Duodenal mucosa (tissue), 2 donors: ENCODE measurements around the gene PRKCD.

ENCODE experiments used
- H3K27ac ChIP-seq: one replicate; pipeline ENCODE4 v1.7.0; 2013; ENCODE audit warnings: low read depth, low read length
- H3K27me3 ChIP-seq, 2 donors: one replicate each; pipeline ENCODE4 v1.7.0; 2013; ENCODE audit warnings: low read length in 2 of 2, control low read depth in 1 of 2; ENCODE audit not compliant: insufficient read depth in 2 of 2, control insufficient read depth in 1 of 2
- H3K36me3 ChIP-seq, 2 donors: one replicate each; pipeline ENCODE4 v1.7.0; 2013; ENCODE audit warnings: low read length in 2 of 2, control low read depth in 1 of 2; ENCODE audit not compliant: insufficient read depth in 2 of 2, control insufficient read depth in 1 of 2
- H3K4me1 ChIP-seq, 2 donors: one replicate each; pipeline ENCODE4 v1.7.0; 2013; ENCODE audit warnings: low read length in 2 of 2, control low read depth in 1 of 2; ENCODE audit not compliant: insufficient read depth in 2 of 2, control insufficient read depth in 1 of 2
- H3K4me3 ChIP-seq, 2 donors: one replicate each; pipeline ENCODE4 v1.7.0; 2013; ENCODE audit warnings: low read length in 2 of 2, low read depth in 1 of 2
- H3K9ac ChIP-seq, 2 donors: one replicate each; pipeline ENCODE4 v1.7.0; 2013; ENCODE audit warnings: low read length in 2 of 2, low read depth in 1 of 2
- H3K9me3 ChIP-seq, 2 donors: one replicate each; pipeline ENCODE4 v1.7.0; 2013; ENCODE audit warnings: low read length in 2 of 2, control low read depth in 1 of 2; ENCODE audit not compliant: control insufficient read depth in 1 of 2

The PRKCD gene

DNA sequence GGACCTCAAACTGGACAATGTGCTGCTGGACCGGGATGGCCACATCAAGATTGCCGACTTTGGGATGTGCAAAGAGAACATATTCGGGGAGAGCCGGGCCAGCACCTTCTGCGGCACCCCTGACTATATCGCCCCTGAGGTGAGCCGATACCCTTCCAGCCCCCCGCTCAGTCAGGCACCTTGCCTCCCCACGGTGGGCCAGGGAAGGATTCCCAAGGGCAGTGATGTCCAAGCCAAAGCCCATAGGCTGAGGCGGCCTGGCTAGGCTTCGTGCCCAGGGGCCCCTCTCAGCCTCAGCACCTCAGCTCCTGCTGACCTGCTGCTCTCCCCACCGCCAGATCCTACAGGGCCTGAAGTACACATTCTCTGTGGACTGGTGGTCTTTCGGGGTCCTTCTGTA is 27.7 kb downstream of the PRKCD start:
- no peak overlapping the region for H3K27ac ChIP-seq
- peaks cover 5 to 13% of the 10 kb centered on the region in 2 donors for H3K4me1 ChIP-seq
- H3K36me3 ChIP-seq: peaks cover 58 to 75% of the 10 kb centered on the region in 2 donors
- no peak overlapping the region for H3K4me3 ChIP-seq
- H3K27me3 ChIP-seq: no peaks in the 10 kb centered on the region
- no peak overlapping the region for H3K9ac ChIP-seq
- H3K9me3 ChIP-seq: no peaks in the 10 kb centered on the region

GRCh38 chr3:53189276-53189675 is 28.3 kb downstream of the PRKCD start:
- H3K4me3 ChIP-seq: no peak overlapping the region
- no peak overlapping the region for H3K27ac ChIP-seq
- H3K27me3 ChIP-seq: no peaks in the 10 kb centered on the region
- H3K36me3 ChIP-seq: peaks cover 58 to 74% of the 10 kb centered on the region in 2 donors
- no peak overlapping the region for H3K9ac ChIP-seq
- H3K4me1 ChIP-seq: peaks cover 5 to 13% of the 10 kb centered on the region in 2 donors
- no peaks in the 10 kb centered on the region for H3K9me3 ChIP-seq

- H3K9ac ChIP-seq: no peak overlapping the region
- no peaks in the 10 kb centered on the region for H3K27me3 ChIP-seq
- H3K27ac ChIP-seq: no peak overlapping the region
- H3K4me1 ChIP-seq: peaks cover 5 to 14% of the 10 kb centered on the region in 2 donors
- H3K9me3 ChIP-seq: no peaks in the 10 kb centered on the region
- H3K4me3 ChIP-seq: no peak overlapping the region
- H3K36me3 ChIP-seq: peaks cover 48 to 61% of the 10 kb centered on the region in 2 donors
Observed at GRCh38 chr3:53190659-53191058, 29.6 kb downstream of the PRKCD start.

DNA sequence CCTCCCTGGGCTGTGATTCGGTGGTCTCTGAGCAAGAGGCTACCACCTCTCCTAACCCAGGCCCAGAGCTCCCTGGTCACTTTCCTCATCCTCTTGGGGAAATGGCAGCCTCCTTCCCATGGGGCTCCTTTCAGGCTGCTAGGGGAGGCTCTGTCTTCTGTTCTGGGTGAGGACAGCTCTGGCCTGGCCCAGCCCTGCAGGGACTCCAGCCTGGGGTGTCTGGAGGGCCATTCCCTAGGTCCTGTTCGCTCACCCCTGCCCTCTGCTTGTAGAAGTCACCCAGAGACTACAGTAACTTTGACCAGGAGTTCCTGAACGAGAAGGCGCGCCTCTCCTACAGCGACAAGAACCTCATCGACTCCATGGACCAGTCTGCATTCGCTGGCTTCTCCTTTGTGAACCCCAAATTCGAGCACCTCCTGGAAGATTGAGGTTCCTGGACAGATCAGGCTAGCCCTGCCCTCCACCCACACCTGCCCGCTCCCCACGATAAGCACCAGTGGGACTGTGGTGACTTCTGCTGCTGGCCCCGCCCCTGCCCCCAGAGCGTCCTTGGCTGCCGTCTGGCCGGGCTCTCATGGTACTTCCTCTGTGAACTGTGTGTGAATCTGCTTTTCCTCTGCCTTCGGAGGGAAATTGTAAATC is 30.9 kb downstream of the PRKCD start:
- Histone ChIP-seq H3K4me1 (peaks cover 5 to 22% of the 10 kb centered on the region in 2 donors), H3K27me3 (no peaks in the 10 kb centered on the region), H3K4me3 (no peak overlapping the region), H3K9ac (no peak overlapping the region), H3K36me3 (peaks cover 35 to 48% of the 10 kb centered on the region in 2 donors), H3K9me3 (no peaks in the 10 kb centered on the region), H3K27ac (no peak overlapping the region)

GRCh38 chr3:53192608-53193007 is 31.6 kb downstream of the PRKCD start:
- no peak overlapping the region for H3K27ac ChIP-seq

DNA sequence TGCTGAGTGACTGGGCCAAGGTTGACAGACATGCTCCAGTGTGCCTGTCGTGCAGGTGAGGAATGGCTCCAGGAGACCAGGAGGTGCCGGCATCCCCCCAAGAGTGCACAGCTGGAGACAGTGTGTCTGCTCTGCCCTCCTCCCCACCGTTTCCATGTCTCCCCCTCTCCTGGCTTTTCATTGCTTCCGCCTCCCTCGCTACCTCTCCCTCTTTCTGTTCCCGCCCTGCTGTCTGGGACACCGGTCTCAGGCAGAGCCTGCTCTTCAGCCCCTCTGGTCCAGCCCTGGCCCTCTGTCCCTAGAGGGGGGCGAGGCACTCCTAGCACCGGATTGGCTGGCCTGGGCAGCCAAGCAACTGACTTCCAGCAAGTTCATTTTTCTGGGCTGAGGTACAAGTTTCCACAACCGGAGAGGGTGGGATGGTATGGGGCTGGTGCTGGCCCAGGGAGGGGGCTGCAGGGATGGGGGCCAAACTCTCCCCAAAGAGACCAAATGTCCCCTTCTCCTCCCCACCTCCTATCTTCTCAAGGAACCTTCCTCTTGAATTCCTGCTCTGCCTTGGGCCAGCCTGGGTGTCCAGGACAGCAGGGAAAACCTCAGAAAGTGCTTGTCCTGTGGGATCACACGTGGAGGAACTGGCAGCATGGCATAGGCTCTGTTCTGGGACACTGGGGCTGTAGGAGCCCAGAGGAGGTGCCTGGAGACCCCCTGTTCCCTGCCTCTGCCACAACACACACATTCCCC is 32.6 kb downstream of the PRKCD start:
- Histone ChIP-seq H3K27ac (no peak overlapping the region), H3K36me3 (peaks cover 26 to 38% of the 10 kb centered on the region in 2 donors), H3K4me1 (peaks cover 0 to 22% of the 10 kb centered on the region in 2 donors), H3K4me3 (no peak overlapping the region), H3K27me3 (no peaks in the 10 kb centered on the region), H3K9me3 (no peaks in the 10 kb centered on the region), H3K9ac (no peak overlapping the region)

More at GRCh38 chr3:53192608-53193007, 31.6 kb downstream of the PRKCD start:
- Histone ChIP-seq H3K9me3 (no peaks in the 10 kb centered on the region), H3K9ac (no peak overlapping the region), H3K27me3 (no peaks in the 10 kb centered on the region), H3K4me3 (no peak overlapping the region), H3K36me3 (peaks cover 31 to 43% of the 10 kb centered on the region in 2 donors), H3K4me1 (peaks cover 2 to 22% of the 10 kb centered on the region in 2 donors)

DNA sequence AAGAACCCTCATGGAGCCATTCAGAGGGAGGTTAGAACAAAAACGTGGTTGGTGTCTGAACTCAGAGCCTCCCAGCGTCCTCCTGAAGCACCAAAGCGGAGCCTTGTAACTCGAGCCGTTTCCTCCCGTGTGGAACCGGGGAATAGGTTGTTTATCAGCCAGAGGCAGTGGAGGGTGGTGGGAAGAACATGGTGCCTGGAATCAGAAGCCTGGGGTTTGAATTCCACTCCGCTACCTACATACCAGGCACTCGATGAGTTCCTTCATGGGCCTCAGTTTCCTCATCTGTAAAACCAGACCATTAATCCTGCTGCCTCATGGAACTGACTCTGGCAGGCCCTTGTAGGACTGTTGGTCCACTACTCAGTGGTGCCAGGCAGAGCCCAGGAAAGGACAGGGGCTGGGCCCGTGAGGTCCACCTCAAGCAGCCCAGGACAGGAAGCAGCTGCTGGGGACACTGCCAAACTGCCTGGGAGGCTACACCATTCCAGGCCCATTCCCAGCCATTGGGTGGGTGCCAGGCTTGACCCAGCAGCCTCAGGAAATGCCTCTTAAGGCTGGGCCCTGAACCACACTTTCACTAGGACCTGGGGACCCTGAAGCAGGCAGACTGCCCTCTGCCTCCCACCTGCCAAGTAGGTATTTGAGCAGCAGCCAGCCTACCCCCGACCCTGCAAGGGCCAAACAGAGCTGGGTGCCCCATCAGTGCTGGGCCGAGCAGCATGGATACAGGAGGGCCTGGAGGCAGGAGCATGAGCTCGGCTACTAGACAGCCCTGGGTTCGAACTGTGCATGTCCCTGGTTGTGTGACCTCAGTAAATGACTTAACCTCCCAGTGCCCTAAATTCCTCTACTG is 33.4 kb downstream of the PRKCD start:
- no peak overlapping the region for H3K27ac ChIP-seq
- no peak overlapping the region for H3K9ac ChIP-seq
- H3K27me3 ChIP-seq: no peaks in the 10 kb centered on the region
- no peak overlapping the region for H3K4me3 ChIP-seq
- H3K36me3 ChIP-seq: peaks cover 18 to 30% of the 10 kb centered on the region in 2 donors
- H3K9me3 ChIP-seq: no peaks in the 10 kb centered on the region
- H3K4me1 ChIP-seq: peaks cover 0 to 21% of the 10 kb centered on the region in 2 donors

DNA sequence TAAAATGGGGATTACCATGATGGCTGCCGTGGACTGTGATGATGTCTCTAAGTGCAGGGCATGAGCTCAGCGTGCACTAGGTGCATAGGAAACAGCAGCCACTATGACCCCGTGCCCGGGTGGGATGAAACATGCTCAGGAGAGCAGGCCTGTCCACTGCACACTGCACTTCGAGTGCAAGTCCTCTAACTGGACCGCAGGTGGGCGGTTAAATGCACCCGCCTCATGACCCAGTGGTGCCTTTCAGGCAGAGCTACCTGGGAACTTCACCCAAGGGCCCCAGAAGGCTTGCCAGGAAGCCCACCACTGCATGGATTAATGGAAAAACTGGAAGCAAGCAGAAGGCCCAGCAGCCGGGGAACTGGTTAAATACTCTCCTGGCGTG is 34.0 kb downstream of the PRKCD start:
- Histone ChIP-seq H3K27ac (no peak overlapping the region), H3K9me3 (no peaks in the 10 kb centered on the region), H3K36me3 (peaks cover 12 to 23% of the 10 kb centered on the region in 2 donors), H3K9ac (no peak overlapping the region), H3K27me3 (no peaks in the 10 kb centered on the region), H3K4me1 (peaks cover 0 to 15% of the 10 kb centered on the region in 2 donors), H3K4me3 (no peak overlapping the region)

GRCh38 chr3:53195602-53196574 is 34.9 kb downstream of the PRKCD start:
- no peaks in the 10 kb centered on the region for H3K27me3 ChIP-seq
- no peaks in the 10 kb centered on the region for H3K9me3 ChIP-seq
- no peak overlapping the region for H3K9ac ChIP-seq
- H3K36me3 ChIP-seq: peaks cover 9 to 15% of the 10 kb centered on the region in 2 donors
- no peak overlapping the region for H3K27ac ChIP-seq
- H3K4me3 ChIP-seq: no peak overlapping the region
- peaks cover 0 to 14% of the 10 kb centered on the region in 2 donors for H3K4me1 ChIP-seq
